Glutamatergic neuron (in vitro differentiated cells): ENCODE measurements around the gene TMEM147. TPM values are rescaled to one million over a fixed set of nuclear protein-coding genes. Genes with fewer than 3 reads are reported as not detected.

ENCODE experiments used
- DNase-seq: peaks from one replicate; pipeline ENCODE4 v3.0.0; 2022
- H3K27ac Mint-ChIP-seq: one replicate; pipeline ENCODE4 v1.8.0; 2020; ENCODE audit warnings: mild to moderate bottlenecking, mixed read lengths, inconsistent platforms; ENCODE audit not compliant: unreplicated experiment
- H3K27me3 Mint-ChIP-seq: one replicate; pipeline ENCODE4 v1.8.0; 2020; ENCODE audit warnings: mild to moderate bottlenecking, moderate library complexity, mixed read lengths, inconsistent platforms; ENCODE audit not compliant: unreplicated experiment
- H3K36me3 Mint-ChIP-seq: one replicate; pipeline ENCODE4 v1.8.0; 2020; ENCODE audit warnings: mild to moderate bottlenecking, mixed read lengths, inconsistent platforms; ENCODE audit not compliant: unreplicated experiment
- H3K4me1 Mint-ChIP-seq: one replicate; pipeline ENCODE4 v1.8.0; 2020; ENCODE audit warnings: mild to moderate bottlenecking, low read depth, mixed read lengths, inconsistent platforms; ENCODE audit not compliant: unreplicated experiment
- H3K4me3 Mint-ChIP-seq: one replicate; pipeline ENCODE4 v1.8.0; 2020; ENCODE audit warnings: mild to moderate bottlenecking, mixed read lengths, inconsistent platforms; ENCODE audit not compliant: unreplicated experiment
- H3K9me3 Mint-ChIP-seq: one replicate; pipeline ENCODE4 v1.8.0; 2020; ENCODE audit warnings: mild to moderate bottlenecking, moderate library complexity, mixed read lengths, inconsistent platforms; ENCODE audit not compliant: unreplicated experiment
- CTCF ChIP-seq: fragments of 200-600 bp; sonication (generic); IDR thresholded peaks from one replicate; pipeline ENCODE4 v1.5.0; 2021; ENCODE audit not compliant: partially characterized antibody, unreplicated experiment
- total RNA-seq: library from RNA; stranded (reverse); fragmentation: NEBNext Ultra II Directional; extraction: Animal tissue kit (Norgen Biotek cat#: 25700); gene quantifications from one replicate; pipeline ENCODE4 v1.2.1, GENCODE V29; 2021; ENCODE audit not compliant: unreplicated experiment

TMEM147 gene
- total RNA-seq, 1 donor from 2014 or later = 67.2 TPM

- peaks cover 8% of the 10 kb centered on the region for H3K36me3 Mint-ChIP-seq
- DNase-seq = no peak
- TF ChIP-seq CTCF = no peak
- H3K9me3 Mint-ChIP-seq = peaks cover 5% of the 10 kb centered on the region
- peaks cover 17% of the 10 kb centered on the region for H3K27me3 Mint-ChIP-seq
- peak within 1 kb of the TSS; percentile 21 for H3K4me3 Mint-ChIP-seq
- H3K4me1 Mint-ChIP-seq = no peaks in the 10 kb centered on the region
- no peak within 1 kb of the TSS for H3K27ac Mint-ChIP-seq
Measured at GRCh38 chr19:35533201-35533821, 12.1 kb upstream of the TMEM147 start, which contains the start of gene GAPDHS. GAPDHS (plus strand) TSS chr19:35533456; CDS start chr19:35533528, 72 bp downstream.

- Mint-ChIP-seq H3K4me1 (no peaks in the 10 kb centered on the region), H3K36me3 (peaks cover 4% of the 10 kb centered on the region), H3K27ac (no peak overlapping the region), H3K4me3 (no peak overlapping the region), H3K9me3 (peaks cover 5% of the 10 kb centered on the region), H3K27me3 (peaks cover 13% of the 10 kb centered on the region)
- TF ChIP-seq CTCF = no peak
- no peak for DNase-seq
Measured at GRCh38 chr19:35533822-35534392, 11.5 kb upstream of the TMEM147 start.

GRCh38 chr19:35534803-35535480 lies 10.5 kb upstream of the TMEM147 start:
- peaks cover 3% of the 10 kb centered on the region for H3K36me3 Mint-ChIP-seq
- peaks cover 13% of the 10 kb centered on the region for H3K27me3 Mint-ChIP-seq
- no peak for TF ChIP-seq CTCF
- DNase-seq = no peak
- H3K4me1 Mint-ChIP-seq = no peaks in the 10 kb centered on the region
- peaks cover 5% of the 10 kb centered on the region for H3K9me3 Mint-ChIP-seq
- no peak overlapping the region for H3K27ac Mint-ChIP-seq
- no peak overlapping the region for H3K4me3 Mint-ChIP-seq

GRCh38 chr19:35539314-35539713 lies 6.1 kb upstream of the TMEM147 start:
- Mint-ChIP-seq H3K27me3 (peaks cover 3% of the 10 kb centered on the region), H3K4me1 (no peaks in the 10 kb centered on the region), H3K4me3 (no peak overlapping the region), H3K27ac (no peak overlapping the region), H3K9me3 (no peaks in the 10 kb centered on the region), H3K36me3 (no peaks in the 10 kb centered on the region)
- no peak for TF ChIP-seq CTCF
- DNase-seq = no peak

GRCh38 chr19:35539850-35540249 lies 5.6 kb upstream of the TMEM147 start:
- no peak overlapping the region for H3K27ac Mint-ChIP-seq
- H3K4me3 Mint-ChIP-seq = no peak overlapping the region
- H3K9me3 Mint-ChIP-seq = no peaks in the 10 kb centered on the region
- H3K36me3 Mint-ChIP-seq = no peaks in the 10 kb centered on the region
- no peak for TF ChIP-seq CTCF
- no peaks in the 10 kb centered on the region for H3K4me1 Mint-ChIP-seq
- H3K27me3 Mint-ChIP-seq = peaks cover 3% of the 10 kb centered on the region
- DNase-seq = no peak
